ENCODE results near the gene OR1J1.

Gene OR1J1

GRCh38 chr9:122466456-122466855, 11.3 kb downstream of the OR1J1 start:
- no peak for DNase-seq (ENCODE audit: low spot score)
- TF ChIP-seq CTCF (IDR thresholded peaks at IDR 0.05; ENCODE audit: extremely low read depth, missing control alignments) = no peak

GRCh38 chr9:122464633-122465567, 12.8 kb downstream of the OR1J1 start:
- TF ChIP-seq CTCF (IDR thresholded peaks at IDR 0.05; ENCODE audit: extremely low read depth, missing control alignments) = peak; percentile 16
- peak; percentile 65 for DNase-seq (ENCODE audit: low spot score)

DNA sequence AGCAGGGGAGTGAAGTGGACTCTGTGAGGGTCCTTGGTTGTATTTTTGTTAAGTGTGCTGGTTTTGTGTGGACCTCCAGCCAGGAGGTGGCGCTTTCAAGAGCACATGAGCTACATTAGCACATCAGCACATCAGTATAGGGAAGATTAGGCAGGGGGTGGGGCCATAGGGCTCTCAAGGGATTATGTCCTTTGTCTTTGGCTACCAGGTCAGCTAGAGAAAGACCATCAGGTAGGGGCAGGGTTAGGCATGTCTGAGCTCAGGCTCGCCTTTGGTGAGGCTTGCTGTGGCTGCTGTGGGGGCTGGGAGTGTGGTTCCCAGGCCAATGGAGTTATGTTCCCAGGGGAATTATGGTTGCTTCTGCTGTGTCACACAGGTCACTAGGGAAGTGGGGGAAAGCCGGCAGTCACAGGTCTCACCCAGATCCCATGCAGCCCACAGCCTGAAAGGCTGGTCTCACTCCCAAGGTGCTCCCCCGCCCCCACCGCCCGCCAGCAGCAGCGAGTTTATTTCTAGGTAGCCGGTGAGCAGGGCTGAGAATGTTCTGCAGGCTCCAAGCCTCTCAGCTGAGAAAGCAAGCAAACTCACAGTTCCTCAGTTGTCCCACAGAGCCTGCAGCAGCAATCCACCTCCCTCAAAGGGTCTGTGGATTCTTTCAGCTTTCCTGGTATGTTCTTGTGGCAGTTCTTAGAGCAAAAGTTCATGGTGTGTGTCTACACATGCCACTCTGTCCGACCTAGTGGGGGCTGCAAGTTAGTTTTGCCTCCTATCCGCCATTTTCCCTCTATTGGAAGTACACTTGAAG, 13.7 kb downstream of the OR1J1 start:
- TF ChIP-seq CTCF (IDR thresholded peaks at IDR 0.05; ENCODE audit: extremely low read depth, missing control alignments) = peak; percentile 20
- DNase-seq (ENCODE audit: low spot score) = peak; percentile 15

GRCh38 chr9:122457787-122458186, 19.9 kb downstream of the OR1J1 start:
- TF ChIP-seq CTCF (IDR thresholded peaks at IDR 0.05; ENCODE audit: extremely low read depth, missing control alignments) = no peak
- DNase-seq (ENCODE audit: low spot score) = no peak

GRCh38 chr9:122456123-122456522, 21.6 kb downstream of the OR1J1 start:
- no peak for TF ChIP-seq CTCF (IDR thresholded peaks at IDR 0.05; ENCODE audit: extremely low read depth, missing control alignments)
- no peak for DNase-seq (ENCODE audit: low spot score)

DNA sequence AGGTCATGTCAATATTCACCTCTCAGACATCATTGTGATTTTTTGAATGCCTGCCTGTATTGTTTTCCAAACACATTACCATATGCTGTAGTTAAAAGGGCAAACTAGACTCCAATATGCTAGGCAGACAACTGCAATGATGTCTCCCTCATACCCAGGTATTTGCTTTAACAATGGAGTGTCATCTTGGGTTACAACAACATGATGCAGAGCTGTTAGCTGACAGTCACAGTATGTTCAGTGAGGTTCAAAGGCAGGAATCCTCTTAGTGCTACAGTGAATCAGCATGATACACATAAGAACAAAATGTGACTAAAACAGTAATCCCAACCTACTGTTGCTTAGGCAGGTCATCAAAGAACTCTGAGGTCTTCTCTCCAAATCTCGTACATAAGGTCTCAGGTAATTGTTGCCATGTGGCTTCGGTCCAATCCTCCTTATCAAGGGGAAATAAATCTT, 24.0 kb downstream of the OR1J1 start:
- TF ChIP-seq CTCF (IDR thresholded peaks at IDR 0.05; ENCODE audit: extremely low read depth, missing control alignments) = no peak
- no peak for DNase-seq (ENCODE audit: low spot score)

All from GM20000 (cell line).